Loucy (cell line): Measurements from ENCODE around the gene CORO7.

Experiments
- H2AFZ ChIP-seq: fragments of 200-600 bp; sonication (generic); 2 replicates; pipeline ENCODE4 v1.6.0; 2016; ENCODE audit warnings: antibody characterized with exemption, mild to moderate bottlenecking, low read length, moderate library complexity
- H3F3A ChIP-seq: fragments of 200-600 bp; 2 replicates; pipeline ENCODE4 v1.6.0; 2016; ENCODE audit warnings: antibody characterized with exemption, low read depth, mild to moderate bottlenecking
- H3K27me3 ChIP-seq: fragments of 200-600 bp; sonication (generic); 2 replicates; pipeline ENCODE4 v1.6.1; 2014; ENCODE audit warnings: low read length, mild to moderate bottlenecking; ENCODE audit not compliant: insufficient read depth, poor library complexity, severe bottlenecking
- H3K36me3 ChIP-seq: fragments of 200-600 bp; sonication (generic); 2 replicates; pipeline ENCODE4 v1.6.1; 2016; ENCODE audit warnings: low read length; ENCODE audit not compliant: insufficient read depth
- H3K4me1 ChIP-seq: fragments of 200-600 bp; sonication (generic); 2 replicates; pipeline ENCODE4 v1.5.1; 2014; ENCODE audit warnings: low read length, mild to moderate bottlenecking; ENCODE audit not compliant: insufficient read depth, poor library complexity, severe bottlenecking
- H3K4me2 ChIP-seq: fragments of 200-600 bp; sonication (generic); 2 replicates; pipeline ENCODE4 v1.6.0; 2014; ENCODE audit warnings: antibody characterized with exemption, low read length, low read depth, mild to moderate bottlenecking; ENCODE audit not compliant: poor library complexity, severe bottlenecking
- H3K4me3 ChIP-seq: fragments of 200-600 bp; sonication (generic); 2 replicates; pipeline ENCODE4 v1.5.1; 2014; ENCODE audit warnings: low read length, mild to moderate bottlenecking, mixed read lengths; ENCODE audit not compliant: poor library complexity, severe bottlenecking
- H3K79me2 ChIP-seq: fragments of 200-600 bp; sonication (generic); 2 replicates; pipeline ENCODE4 v1.6.1; 2014; ENCODE audit warnings: low read length; ENCODE audit not compliant: insufficient read depth
- H3K9ac ChIP-seq: fragments of 200-600 bp; sonication (generic); 2 replicates; pipeline ENCODE4 v1.6.0; 2014; ENCODE audit warnings: mild to moderate bottlenecking, low read depth, low read length, moderate library complexity; ENCODE audit not compliant: poor library complexity, severe bottlenecking
- H3K9me2 ChIP-seq: fragments of 200-600 bp; sonication (generic); replicated peaks from 2 replicates; pipeline ENCODE4 v1.6.1; 2016; ENCODE audit warnings: low read depth, low read length, mixed read lengths
- H3K9me3 ChIP-seq: fragments of 200-600 bp; sonication (generic); 2 replicates; pipeline ENCODE4 v1.6.1; 2014; ENCODE audit warnings: mild to moderate bottlenecking, antibody characterized with exemption, low read length, low read depth; ENCODE audit not compliant: insufficient read depth
- H4K20me1 ChIP-seq: fragments of 200-600 bp; sonication (generic); 2 replicates; pipeline ENCODE4 v1.6.0; 2014; ENCODE audit warnings: antibody characterized with exemption, low read length, mild to moderate bottlenecking; ENCODE audit not compliant: insufficient read depth, poor library complexity, severe bottlenecking
- CTCF ChIP-seq: fragments of 200-600 bp; sonication (generic); conservative IDR thresholded peaks from 2 replicates; pipeline ENCODE4 v1.5.1; 2014; ENCODE audit warnings: mild to moderate bottlenecking, antibody characterized with exemption, low read length
- EZH2phosphoT487 ChIP-seq: fragments of 200-600 bp; IDR thresholded peaks from 2 replicates; pipeline ENCODE4 v1.6.1; 2018; ENCODE audit warnings: antibody characterized with exemption, mild to moderate bottlenecking, moderate library complexity, borderline replicate concordance

CORO7 gene

GRCh38 chr16:4382795-4383357 lies 33.5 kb downstream of the CORO7 start:
- Histone ChIP-seq H4K20me1 (no peaks in the 10 kb centered on the region), H3K9me2 (no peaks in the 10 kb centered on the region), H3K79me2 (no peaks in the 10 kb centered on the region), H3K4me3 (no peak overlapping the region), H3K4me1 (no peaks in the 10 kb centered on the region), H3K36me3 (no peaks in the 10 kb centered on the region), H2AFZ (no peak overlapping the region), H3K9ac (no peak overlapping the region), H3K9me3 (no peaks in the 10 kb centered on the region), H3K27me3 (no peaks in the 10 kb centered on the region), H3F3A (no peaks in the 10 kb centered on the region), H3K4me2 (no peak overlapping the region)
- TF ChIP-seq EZH2phosphoT487 (no peak), CTCF (no peak)

- Histone ChIP-seq H3K9ac (no peak overlapping the region), H3K79me2 (no peaks in the 10 kb centered on the region), H3K9me3 (no peaks in the 10 kb centered on the region), H3K27me3 (no peaks in the 10 kb centered on the region), H3K36me3 (no peaks in the 10 kb centered on the region), H3F3A (no peaks in the 10 kb centered on the region), H3K4me3 (no peak overlapping the region), H3K4me2 (no peak overlapping the region), H3K4me1 (no peaks in the 10 kb centered on the region), H2AFZ (no peak overlapping the region), H3K9me2 (no peaks in the 10 kb centered on the region), H4K20me1 (no peaks in the 10 kb centered on the region)
- TF ChIP-seq CTCF (no peak), EZH2phosphoT487 (no peak)
Observed at GRCh38 chr16:4381935-4382794, 34.2 kb downstream of the CORO7 start.

GRCh38 chr16:4381072-4381934 lies 35.1 kb downstream of the CORO7 start:
- no peaks in the 10 kb centered on the region for H3K27me3 ChIP-seq
- H3K4me2 ChIP-seq: no peak overlapping the region
- no peaks in the 10 kb centered on the region for H3K9me2 ChIP-seq
- no peaks in the 10 kb centered on the region for H3K79me2 ChIP-seq
- H3K4me3 ChIP-seq: no peak overlapping the region
- no peaks in the 10 kb centered on the region for H3K4me1 ChIP-seq
- no peak overlapping the region for H2AFZ ChIP-seq
- no peaks in the 10 kb centered on the region for H3K9me3 ChIP-seq
- no peaks in the 10 kb centered on the region for H3K36me3 ChIP-seq
- no peak for TF ChIP-seq CTCF
- no peak for TF ChIP-seq EZH2phosphoT487
- no peak overlapping the region for H3K9ac ChIP-seq
- no peaks in the 10 kb centered on the region for H4K20me1 ChIP-seq
- no peaks in the 10 kb centered on the region for H3F3A ChIP-seq
